ENCODE data around the gene NSUN6.

NSUN6 gene

DNA sequence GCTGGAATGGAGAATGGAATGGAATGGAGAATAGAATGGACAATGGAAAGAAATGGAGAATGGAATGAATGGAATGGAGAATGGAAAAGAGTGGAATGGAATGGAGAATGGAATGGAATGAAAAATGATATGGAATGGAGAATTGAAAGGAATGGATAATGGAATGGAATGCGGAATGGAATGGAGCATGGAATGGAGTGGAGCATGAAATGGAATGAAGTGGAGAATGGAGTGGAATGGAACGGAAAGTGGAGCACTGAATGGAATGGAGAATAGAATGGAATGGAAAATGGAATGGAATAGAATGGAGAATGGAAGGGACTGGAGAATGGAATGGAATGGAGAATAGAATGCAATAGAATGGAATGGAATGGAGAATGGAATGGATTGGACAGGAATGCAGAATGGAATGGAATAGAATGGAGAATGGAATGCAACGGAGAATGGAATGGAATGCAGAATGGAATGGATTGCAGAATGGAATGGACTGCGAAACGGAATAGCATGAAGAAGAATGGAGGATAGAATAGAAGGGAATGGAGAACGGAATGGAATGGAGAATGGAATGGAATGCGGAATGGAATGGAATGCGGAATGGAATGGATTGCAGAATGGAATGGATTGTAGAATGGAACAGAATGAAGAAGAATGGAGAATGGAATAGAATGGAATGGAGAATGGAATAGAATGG, 89.4 kb downstream of the NSUN6 start:
- no peak for DNase-seq (ENCODE audit: low read depth)

DNA sequence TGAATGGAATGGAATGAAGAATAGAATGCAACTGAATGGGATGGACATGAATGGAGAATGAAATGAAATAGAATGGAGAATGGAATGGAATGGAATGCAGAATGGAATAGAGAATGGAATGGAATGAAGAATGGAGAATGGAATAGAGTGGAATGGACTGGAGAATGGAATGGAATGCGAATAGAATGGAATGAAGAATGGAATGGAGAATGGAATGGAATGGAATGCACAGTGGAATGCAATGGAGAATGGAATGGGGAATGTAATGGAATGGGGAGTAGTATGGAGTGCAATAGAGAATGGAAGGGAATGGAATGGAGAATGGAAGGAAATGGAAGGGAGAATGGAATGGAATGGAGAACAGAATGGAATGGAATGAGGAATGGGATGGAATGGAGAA, 93.4 kb downstream of the NSUN6 start:
- no peak for DNase-seq (ENCODE audit: low read depth)

DNA sequence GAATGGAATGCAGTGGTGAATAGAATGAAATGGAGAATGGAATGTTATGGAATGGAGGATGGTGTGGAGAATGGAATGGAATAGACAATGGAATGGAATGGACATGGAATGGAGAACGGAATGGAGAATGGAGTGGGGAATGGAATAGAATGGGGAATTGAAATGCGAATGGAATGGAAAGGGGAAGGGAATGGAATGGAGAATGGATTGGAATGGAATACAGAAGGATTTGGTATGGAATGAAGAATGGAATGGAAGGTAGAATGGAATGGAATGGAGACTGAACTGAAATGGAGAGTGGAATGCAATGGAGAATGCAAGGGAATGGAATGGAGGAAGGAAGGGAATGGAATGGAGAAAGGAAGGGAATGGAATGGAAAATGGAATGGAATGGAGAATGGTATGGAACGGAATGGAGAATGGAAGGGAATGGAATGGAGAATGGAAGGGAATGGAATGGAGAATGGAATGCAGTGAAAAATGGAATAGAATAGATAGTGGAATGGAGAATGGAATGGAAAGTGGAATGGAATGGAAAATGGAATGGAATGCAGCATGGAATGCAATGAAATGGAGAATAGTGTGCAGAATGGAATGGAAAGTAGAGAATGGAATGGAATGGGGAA, 94.8 kb downstream of the NSUN6 start:
- no peak for DNase-seq (ENCODE audit: low read depth)

DNA sequence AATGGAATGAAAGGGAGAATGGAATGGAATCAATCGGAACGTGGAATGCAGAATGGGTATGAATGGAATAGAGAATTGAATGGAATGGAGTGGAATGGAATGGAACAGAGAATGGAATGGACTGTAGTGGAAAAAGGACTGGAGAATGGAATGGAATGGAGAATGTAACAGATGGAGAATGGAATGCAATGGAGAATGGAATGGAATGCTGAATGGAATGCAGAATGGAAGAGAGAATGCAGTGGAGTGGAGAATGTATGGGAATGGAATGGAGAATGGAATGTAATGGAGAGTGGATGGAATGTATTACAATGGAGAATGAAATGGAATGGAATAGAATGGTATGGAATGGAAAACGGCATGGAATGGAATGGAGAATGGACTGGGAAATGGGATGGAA, 96.9 kb downstream of the NSUN6 start:
- DNase-seq (ENCODE audit: low read depth), result no peak

DNA sequence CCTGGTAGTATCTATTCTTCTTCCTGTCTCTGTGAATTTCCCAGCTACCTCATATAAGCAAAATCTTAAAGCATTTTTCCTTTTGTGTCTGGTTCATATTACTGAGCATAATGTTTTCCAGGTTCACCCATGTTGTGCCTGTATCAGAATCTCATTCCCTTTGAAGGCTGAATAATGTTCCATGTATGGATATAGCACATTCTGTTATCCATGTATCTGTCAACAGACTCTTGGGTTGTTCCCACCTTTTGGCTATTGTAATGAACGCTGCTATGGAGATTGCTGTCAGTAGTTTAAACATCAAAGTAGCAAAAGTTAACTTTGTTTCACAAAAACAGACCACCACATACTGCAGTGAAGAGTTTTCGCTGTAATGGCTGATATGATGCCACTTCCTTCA, 99.9 kb downstream of the NSUN6 start:
- no peak for DNase-seq (ENCODE audit: low read depth)

DNA sequence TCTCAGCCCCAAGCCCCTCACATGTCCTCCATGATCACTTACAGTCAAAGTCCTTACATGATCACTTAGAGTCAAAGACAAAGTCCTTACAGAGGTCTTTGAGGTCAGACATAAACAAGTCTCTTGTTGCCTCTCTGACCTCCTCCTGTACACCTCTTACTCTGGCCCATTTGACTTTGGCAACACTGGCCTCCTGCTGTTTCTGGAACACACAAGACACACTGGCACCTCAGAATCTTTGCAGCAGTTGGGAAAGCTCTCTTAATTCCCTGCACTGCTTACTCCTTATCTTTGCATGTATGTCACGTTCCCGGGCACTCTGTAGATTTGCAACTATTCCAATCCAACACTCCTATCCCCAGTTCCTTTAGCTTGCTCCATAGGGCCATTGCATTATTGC, 102.3 kb downstream of the NSUN6 start:
- no peak for DNase-seq (ENCODE audit: low read depth)

DNA sequence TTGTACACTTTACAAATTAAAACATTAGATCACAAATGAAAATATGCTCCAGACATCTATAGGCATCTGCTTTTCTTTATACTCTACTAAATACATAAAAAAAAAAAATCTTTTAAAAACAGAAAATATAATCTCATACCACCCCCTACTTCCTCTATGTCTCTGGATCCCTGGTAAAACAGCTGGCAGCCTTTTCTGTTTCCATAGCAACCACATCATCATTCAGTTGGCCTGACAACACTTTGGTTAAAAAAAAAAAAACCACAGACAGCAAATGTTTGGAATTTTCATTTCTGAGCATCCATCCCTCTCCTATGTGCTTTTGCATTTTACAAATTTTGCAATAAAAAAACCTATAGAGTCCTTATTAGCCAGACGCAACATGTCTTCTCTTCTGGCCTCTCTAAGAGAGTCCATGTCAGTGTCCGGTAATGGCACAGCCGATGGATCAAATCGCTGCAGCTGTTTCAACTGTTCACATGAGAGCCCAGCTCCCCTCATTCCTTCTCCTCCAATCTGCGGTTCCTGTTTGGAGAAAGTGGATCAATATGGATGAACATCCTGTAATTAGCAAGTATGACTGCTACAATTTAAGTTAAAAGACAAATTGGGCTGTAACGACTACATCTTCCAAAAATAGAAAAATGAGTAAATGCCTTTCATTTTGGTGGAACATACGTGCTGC, 105.6 kb downstream of the NSUN6 start:
- DNase-seq (ENCODE audit: low read depth), result no peak

DNA sequence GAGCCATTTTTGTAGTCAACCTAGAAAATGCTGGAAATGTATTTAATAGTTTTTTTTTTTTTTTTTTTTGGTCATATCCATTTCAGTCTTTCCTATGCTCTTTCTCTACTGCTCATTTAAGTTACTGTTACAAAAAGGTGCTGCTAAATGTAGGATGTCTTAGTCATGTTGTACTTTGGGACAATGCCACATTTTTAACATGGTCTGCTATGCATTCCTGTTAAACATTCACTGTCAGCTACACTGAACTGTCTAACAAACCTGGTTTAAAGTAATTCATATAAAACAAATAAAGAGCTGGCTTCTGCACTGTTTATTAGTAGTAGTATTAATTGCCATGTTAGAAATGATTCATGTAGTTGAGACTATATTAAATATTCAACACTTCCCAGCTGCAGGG, 108.6 kb downstream of the NSUN6 start:
- DNase-seq (ENCODE audit: low read depth), result no peak

DNA sequence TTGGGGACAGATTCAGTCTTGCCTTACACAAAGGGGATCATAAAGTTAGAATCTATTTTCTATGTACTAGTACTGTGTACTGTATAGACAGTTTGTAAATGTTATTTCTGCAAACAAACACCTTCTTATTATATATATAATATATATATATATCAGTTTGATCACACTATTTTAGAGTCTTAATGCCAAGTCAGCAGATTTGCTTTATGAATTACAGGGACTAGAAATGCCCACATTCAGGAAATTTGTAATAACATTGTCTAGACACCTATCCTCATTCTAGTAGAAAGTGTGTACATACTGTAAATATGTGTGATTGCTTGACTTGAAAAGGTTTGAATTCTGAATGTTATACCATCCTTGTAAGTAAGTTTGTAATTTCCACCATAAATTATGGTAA, 111.2 kb downstream of the NSUN6 start:
- DNase-seq (ENCODE audit: low read depth), result no peak

DNA sequence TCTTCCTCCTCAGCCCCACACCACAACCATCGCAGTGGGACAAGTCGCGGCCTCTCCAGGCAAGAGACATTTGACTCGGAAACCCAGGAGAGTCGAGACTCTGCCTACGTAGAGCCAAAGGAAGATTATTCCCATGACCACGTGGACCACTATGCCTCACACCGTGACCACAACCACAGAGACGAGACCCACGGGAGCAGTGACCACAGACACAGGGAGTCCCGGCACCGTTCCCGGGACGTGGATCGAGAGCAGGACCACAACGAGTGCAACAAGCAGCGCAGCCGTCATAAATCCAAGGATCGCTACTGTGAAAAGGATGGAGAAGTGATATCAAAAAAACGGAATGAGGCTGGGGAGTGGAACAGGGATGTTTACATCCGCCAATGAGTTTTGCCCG, 112.1 kb downstream of the NSUN6 start:
- DNase-seq (ENCODE audit: low read depth), result no peak

DNA sequence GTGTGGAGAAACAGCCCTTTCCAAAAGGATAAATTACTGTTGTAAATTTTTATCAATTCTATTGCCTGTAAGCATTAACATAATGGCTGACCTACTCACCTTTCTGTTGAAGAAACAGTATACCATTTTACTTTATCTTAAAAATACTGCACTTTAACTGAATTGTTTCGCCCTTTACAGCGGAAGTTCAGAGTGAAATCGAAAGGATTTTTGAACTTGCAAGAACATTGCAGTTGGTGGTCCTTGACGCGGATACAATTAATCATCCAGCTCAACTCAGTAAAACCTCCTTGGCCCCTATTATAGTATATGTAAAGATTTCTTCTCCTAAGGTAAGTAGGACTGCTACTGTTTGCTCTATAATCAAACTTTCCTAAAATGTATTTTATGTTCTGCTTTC, 117.5 kb downstream of the NSUN6 start:
- DNase-seq (ENCODE audit: low read depth), result no peak

DNA sequence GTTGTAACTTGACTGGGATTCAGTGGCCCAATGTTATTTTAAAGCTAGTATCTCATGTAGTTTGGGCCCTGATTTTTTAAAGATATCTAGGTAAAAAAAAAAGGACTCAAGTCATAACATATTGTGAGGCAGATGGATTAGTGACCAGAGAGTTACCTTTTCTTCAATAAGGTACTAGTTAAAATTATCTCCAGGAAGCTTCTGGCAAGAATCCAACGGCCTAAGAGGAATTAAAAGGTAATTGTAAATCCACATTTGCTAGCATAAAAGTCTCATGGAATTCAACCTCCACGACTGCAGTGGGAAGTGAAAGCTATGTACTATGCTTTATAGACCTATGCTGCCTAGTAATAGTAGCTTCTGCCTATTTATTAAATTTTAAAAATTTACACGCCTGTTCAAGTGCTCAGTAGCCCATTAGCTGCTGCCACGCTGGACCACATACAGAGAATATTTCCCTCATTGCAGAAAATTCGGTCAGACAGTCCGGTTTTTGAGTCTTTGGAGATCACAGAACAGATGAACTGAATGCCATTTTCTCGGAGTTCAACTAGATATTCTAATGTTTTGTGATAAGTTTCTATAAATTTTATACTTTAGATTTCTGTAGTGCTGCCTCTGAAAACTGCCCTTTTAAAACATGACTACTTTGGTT, 118.4 kb downstream of the NSUN6 start:
- no peak for DNase-seq (ENCODE audit: low read depth)

DNA sequence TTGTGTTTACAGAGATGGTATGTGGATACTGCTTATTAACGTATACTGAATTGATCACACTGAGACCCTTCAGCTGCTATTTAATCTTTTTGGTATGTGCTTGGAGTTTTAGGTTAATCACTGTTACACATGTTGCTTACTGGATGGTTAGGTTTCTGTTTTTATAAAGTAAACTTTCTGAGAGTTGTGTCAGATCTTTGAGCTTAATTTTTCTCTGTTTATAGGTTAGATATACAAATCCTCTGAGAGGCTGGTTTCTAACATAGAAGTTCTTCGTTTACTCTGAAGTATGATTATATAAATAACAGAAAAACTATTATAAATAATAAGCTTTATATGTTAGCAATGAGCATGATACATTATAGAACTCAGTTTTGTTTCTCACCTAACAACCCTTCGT, 123.1 kb downstream of the NSUN6 start:
- DNase-seq (ENCODE audit: low read depth), result no peak

DNA sequence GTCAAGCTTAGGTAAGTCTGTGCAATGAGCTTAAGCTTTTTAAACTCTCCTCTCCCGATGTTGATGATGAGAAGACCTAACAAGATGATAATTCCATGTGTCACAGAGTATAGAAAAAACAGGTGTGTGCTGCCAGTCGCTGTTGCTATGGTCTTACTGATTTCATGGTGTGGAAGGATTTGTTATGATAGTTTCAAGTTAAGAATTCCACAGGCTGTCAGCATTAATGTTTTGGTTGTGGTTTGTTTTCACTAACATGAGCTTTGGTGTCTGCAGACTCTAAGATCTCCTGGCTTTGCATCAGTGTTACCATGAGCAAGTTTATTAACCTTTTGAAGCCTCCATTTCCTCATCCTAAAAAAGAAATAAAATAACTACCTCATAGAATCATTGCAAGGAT, 123.7 kb downstream of the NSUN6 start:
- no peak for DNase-seq (ENCODE audit: low read depth)

DNA sequence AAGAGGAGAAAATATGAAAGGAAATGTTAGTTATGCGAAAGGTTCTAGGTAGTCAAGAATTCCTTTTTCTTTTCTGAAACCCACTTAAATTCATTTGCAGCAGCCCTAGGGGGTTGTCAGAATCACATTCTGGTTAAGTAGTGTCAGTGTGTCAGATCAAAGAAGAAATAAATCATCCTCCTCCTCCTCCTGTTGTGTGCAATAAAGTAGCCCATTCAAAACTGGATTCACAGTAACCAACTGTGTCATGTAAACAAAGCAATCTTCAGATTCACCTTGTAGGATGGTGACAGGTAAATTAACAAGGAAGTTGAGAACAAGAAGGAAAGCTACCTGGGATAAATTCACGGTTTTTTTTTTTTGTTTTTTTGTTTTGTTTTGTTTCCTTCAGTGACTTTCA, 127.5 kb downstream of the NSUN6 start:
- DNase-seq (ENCODE audit: low read depth), result no peak

DNA sequence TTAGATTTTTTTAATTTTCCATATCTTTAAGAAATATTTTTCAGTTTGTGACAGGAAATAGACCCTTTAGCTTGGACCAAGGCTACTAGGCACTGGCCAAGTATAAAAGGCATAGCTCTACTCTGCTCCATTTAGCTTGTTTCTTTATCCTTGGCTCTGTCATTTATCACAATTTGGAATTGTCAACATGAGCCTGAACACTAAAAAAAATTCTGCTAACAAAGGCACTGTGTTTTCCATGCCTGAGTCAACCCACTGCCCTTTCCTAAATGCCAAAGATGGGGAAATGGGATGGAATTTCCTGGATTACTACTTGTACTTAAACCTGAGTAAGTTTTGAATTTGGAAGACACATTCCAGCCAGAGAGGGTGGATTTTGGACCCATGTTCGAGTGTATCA, 128.4 kb downstream of the NSUN6 start:
- DNase-seq (ENCODE audit: low read depth), result no peak

DNA sequence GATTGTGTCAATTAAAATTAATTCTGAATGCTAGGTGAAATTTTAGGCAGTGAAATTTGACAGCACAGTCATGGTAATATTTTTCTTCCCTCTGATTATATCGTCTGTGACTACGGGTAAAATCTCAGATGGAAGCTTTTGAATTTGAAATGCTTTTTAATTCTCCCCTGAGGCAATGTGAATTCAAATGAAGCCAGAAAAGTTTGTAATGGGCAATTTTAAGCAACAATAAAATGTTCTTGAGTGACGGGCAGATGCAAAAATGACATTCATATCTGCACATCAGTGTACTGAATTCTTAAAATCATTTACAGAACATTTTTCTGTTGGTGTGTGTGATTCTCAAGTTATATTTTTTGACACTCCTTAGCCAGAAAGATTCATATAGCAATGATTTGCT, 134.5 kb downstream of the NSUN6 start:
- no peak for DNase-seq (ENCODE audit: low read depth)

DNA sequence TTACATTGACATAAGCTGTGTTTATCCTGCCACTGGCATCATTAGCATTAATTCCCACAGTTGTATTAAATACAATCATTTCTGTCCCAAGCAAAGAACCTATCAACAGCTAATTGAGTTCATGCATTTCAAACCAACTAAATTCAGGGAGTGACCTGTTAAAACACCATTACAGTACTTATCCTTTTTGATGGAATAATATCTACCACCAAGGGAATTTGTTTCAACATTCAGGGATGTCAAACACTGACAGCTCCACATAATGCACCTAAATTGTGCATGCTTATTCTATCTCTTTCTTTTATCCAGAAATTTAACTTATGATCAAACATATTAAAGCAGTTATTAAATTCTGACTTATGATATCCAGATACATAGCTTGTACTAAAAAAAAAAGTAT, 136.8 kb downstream of the NSUN6 start:
- no peak for DNase-seq (ENCODE audit: low read depth)

DNA sequence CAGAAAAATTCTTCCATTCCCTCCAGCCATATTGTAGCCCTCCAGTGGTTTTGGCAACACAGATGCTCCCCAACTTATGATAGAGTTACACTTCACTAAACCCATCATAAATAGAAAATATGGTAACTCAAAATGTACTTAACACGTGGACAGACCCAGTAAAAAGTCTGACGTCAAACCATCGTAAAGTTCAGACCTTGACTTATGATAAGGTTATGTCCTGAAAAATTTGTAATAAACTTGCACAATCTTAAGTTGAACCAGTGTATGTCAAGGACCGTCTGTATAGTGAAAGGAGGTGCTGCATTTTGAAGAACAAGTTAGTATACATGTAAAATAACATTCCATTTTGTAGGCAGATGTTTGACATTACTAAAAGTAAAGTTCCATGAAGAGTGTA, 142.8 kb downstream of the NSUN6 start:
- no peak for DNase-seq (ENCODE audit: low read depth)

DNA sequence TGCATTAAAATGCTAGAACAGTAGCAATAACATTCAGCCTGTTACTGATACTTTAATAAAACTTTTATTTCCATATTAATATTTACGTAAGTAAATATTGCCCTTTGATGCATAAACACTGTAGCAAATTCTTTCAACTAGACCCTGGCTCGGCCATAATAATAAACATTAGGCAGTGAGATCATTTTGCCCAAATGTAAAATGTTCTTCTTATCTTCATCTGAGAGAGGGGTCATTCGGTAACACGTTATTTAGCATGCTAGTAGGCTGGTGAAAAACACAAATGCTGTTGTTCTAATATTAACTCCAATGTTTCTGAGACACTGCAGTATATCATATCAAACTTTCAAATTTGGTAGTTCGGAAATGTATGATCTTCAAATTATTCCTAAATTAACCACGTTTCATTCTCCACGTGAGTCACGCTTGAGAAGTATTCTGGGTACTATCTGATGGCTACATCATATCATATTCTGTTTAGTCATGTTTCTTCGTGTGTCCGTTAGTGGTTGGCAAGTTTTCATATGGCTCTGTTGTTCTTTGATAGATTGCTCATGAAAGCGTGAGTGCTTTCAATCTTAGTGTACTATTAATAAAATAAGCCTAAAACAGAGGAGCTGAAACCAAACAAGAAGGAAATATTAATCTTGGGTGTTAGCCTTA, 145.8 kb downstream of the NSUN6 start:
- DNase-seq (ENCODE audit: low read depth), result no peak

DNA sequence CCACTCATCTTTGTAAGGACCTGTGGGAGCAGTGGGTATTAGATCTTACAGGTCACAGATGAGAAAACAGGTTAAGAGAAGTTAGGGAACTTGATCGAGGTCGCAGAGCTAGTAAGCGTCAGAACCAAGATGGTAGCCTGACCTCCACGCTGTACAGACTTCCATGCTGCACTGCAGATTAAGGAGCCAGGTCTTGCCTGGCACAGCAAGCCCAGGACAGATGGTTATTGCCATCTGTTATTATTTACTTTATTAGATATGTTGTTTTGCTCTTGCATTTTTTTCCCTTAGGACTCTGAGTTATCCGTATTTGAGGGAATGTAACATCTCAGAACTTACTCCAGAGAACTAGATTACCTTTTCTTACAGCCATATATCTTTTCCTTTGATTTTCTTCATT, 147.2 kb downstream of the NSUN6 start:
- no peak for DNase-seq (ENCODE audit: low read depth)

DNA sequence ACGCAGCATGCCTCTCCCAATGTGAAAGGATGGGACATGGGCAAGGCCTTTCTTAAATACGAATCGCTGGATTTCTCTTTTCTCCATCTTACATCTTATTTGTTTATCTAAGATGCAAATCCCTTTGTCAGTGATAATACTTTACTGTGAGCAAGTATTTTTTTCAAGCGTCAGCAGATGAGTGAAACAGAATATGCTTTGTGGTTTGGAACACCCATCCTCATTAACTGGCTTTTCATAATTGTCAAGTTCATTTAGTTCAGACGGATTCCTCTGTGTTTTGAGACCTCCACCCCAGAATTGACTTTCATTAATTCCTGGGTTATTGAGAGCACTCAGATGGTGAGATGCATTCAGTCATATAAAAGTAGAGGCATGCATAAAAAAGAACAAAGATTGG, 149.8 kb downstream of the NSUN6 start:
- no peak for DNase-seq (ENCODE audit: low read depth)

DNA sequence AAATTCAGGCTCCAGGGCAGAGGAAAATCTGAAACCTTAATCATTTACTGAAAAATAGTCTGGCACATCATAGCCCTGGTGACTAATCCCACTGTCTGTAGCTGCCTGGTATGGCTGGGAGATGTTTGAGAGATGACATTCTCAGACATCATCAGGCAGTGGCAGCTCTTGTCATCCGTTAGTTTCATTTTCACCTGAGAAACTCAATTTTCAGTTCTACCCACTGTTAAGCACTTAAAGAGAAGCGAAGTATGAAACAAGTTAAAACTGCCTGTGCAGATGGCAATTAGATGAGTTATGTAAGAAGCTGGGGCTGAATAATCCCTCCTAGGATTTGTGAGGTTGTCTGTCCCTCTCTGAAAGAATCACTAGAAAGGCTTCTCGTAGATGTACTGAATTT, 150.2 kb downstream of the NSUN6 start:
- no peak for DNase-seq (ENCODE audit: low read depth)
